OCI-LY1 (cell line): ENCODE data around the gene EPHA8.

ENCODE experiments used
- H2AFZ ChIP-seq: fragments of 200-600 bp; sonication (generic), shearing (Covaris generic); 2 replicates; pipeline ENCODE4 v1.6.0; 2014; ENCODE audit warnings: antibody characterized with exemption, mild to moderate bottlenecking, low read length
- H3F3A ChIP-seq: fragments of 200-600 bp; sonication (generic), shearing (Covaris generic); 2 replicates; pipeline ENCODE4 v1.6.0; 2014; ENCODE audit warnings: mild to moderate bottlenecking, antibody characterized with exemption, low read length, moderate library complexity; ENCODE audit not compliant: insufficient read depth
- H3K27ac ChIP-seq: fragments of 200-600 bp; sonication (generic); 2 replicates; pipeline ENCODE4 v1.5.1; 2014; ENCODE audit warnings: low read length, mixed run types, mild to moderate bottlenecking, low read depth; ENCODE audit not compliant: poor library complexity, severe bottlenecking
- H3K27me3 ChIP-seq: fragments of 200-600 bp; sonication (generic); 2 replicates; pipeline ENCODE4 v1.6.0; 2014; ENCODE audit warnings: antibody characterized with exemption, mild to moderate bottlenecking, low read length, moderate library complexity; ENCODE audit not compliant: insufficient read depth
- H3K36me3 ChIP-seq: fragments of 200-600 bp; sonication (generic); 2 replicates; pipeline ENCODE4 v1.6.1; 2014; ENCODE audit warnings: mild to moderate bottlenecking, antibody characterized with exemption, low read length, moderate library complexity, mixed read lengths; ENCODE audit not compliant: insufficient read depth
- H3K4me1 ChIP-seq: fragments of 200-600 bp; sonication (generic); 2 replicates; pipeline ENCODE4 v1.5.1; 2014; ENCODE audit warnings: mild to moderate bottlenecking, low read length, moderate library complexity; ENCODE audit not compliant: insufficient read depth, severe bottlenecking
- H3K4me2 ChIP-seq: fragments of 200-600 bp; sonication (generic), shearing (Covaris generic); 2 replicates; pipeline ENCODE4 v1.6.1; 2014; ENCODE audit warnings: low read length
- H3K4me3 ChIP-seq: fragments of 200-600 bp; sonication (generic); 2 replicates; pipeline ENCODE4 v1.5.1; 2014; ENCODE audit warnings: low read length, low read depth, mild to moderate bottlenecking, mixed read lengths; ENCODE audit not compliant: poor library complexity, severe bottlenecking
- H3K79me2 ChIP-seq: fragments of 200-600 bp; shearing (Covaris generic); 2 replicates; pipeline ENCODE4 v1.6.1; 2016; ENCODE audit warnings: mixed run types, low read length, mixed read lengths; ENCODE audit not compliant: insufficient read depth
- H3K9ac ChIP-seq: fragments of 200-600 bp; sonication (generic), shearing (Covaris generic); 2 replicates; pipeline ENCODE4 v1.6.1; 2014; ENCODE audit warnings: mild to moderate bottlenecking, low read length, mixed read lengths
- H3K9me2 ChIP-seq: fragments of 200-600 bp; sonication (generic), shearing (Covaris generic); 2 replicates; pipeline ENCODE4 v1.6.1; 2014; ENCODE audit warnings: low read depth, mild to moderate bottlenecking, low read length, mixed read lengths
- H3K9me3 ChIP-seq: fragments of 200-600 bp; shearing (Covaris generic); 2 replicates; pipeline ENCODE4 v1.6.1; 2014; ENCODE audit warnings: low read length, mixed read lengths
- H4K20me1 ChIP-seq: fragments of 200-600 bp; sonication (generic), shearing (Covaris generic); 2 replicates; pipeline ENCODE4 v1.6.0; 2016; ENCODE audit warnings: mild to moderate bottlenecking, low read length; ENCODE audit not compliant: insufficient read depth
- EZH2 ChIP-seq: fragments of 200-600 bp; sonication (generic), shearing (Covaris generic); IDR thresholded peaks from 2 replicates; pipeline ENCODE4 v1.8.0; 2017; ENCODE audit warnings: borderline replicate concordance, mixed run types, mild to moderate bottlenecking, antibody characterized with exemption, low read length, moderate library complexity, mixed read lengths
- TF ChIP-seq, protein P1 (sequence below): fragments of 200-600 bp; sonication (generic), shearing (Covaris generic); IDR thresholded peaks from 2 replicates; pipeline ENCODE4 v1.5.1; 2017; ENCODE audit warnings: mild to moderate bottlenecking, antibody characterized with exemption, low read length, moderate library complexity, mixed read lengths

The EPHA8 gene

DNA sequence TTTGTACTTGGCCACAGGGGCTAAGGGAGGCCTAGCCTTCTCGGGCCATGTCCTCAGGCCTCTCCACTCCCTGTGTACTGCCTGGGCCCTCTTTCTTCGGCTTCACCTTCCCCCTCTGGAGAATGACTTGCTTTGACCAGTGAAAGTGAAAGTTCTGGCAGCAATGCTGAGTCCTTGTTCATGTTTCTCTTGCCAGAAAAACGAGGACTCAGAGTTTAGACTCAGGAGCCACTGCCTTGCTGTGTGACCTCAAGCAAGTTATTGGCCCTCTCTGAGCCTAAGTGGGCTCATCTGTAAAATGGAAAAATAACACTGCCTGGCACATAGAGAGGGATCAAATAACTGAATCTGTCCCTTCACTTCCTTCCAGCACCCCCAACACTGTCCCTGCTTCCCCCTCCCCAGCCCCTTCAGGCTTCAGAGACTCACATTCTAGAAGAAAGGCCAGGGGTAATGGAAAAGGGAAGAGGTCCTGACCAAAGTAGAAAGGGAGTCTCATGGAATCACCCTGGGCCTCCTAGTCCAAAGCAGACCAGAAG, 74.7 kb downstream of the EPHA8 start:
- no peak overlapping the region for H2AFZ ChIP-seq
- no peaks in the 10 kb centered on the region for H3K27me3 ChIP-seq
- TF ChIP-seq, protein P1, sequence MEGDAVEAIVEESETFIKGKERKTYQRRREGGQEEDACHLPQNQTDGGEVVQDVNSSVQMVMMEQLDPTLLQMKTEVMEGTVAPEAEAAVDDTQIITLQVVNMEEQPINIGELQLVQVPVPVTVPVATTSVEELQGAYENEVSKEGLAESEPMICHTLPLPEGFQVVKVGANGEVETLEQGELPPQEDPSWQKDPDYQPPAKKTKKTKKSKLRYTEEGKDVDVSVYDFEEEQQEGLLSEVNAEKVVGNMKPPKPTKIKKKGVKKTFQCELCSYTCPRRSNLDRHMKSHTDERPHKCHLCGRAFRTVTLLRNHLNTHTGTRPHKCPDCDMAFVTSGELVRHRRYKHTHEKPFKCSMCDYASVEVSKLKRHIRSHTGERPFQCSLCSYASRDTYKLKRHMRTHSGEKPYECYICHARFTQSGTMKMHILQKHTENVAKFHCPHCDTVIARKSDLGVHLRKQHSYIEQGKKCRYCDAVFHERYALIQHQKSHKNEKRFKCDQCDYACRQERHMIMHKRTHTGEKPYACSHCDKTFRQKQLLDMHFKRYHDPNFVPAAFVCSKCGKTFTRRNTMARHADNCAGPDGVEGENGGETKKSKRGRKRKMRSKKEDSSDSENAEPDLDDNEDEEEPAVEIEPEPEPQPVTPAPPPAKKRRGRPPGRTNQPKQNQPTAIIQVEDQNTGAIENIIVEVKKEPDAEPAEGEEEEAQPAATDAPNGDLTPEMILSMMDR, result no peak
- TF ChIP-seq EZH2, result no peak
- H3K9me3 ChIP-seq, result no peaks in the 10 kb centered on the region
- no peaks in the 10 kb centered on the region for H3K4me1 ChIP-seq
- no peaks in the 10 kb centered on the region for H3K36me3 ChIP-seq
- no peaks in the 10 kb centered on the region for H3K79me2 ChIP-seq
- H3K9me2 ChIP-seq, result no peaks in the 10 kb centered on the region
- no peaks in the 10 kb centered on the region for H3F3A ChIP-seq
- H4K20me1 ChIP-seq, result no peaks in the 10 kb centered on the region
- H3K27ac ChIP-seq, result no peak overlapping the region
- H3K4me2 ChIP-seq, result no peak overlapping the region
- H3K9ac ChIP-seq, result no peak overlapping the region
- H3K4me3 ChIP-seq, result no peak overlapping the region

DNA sequence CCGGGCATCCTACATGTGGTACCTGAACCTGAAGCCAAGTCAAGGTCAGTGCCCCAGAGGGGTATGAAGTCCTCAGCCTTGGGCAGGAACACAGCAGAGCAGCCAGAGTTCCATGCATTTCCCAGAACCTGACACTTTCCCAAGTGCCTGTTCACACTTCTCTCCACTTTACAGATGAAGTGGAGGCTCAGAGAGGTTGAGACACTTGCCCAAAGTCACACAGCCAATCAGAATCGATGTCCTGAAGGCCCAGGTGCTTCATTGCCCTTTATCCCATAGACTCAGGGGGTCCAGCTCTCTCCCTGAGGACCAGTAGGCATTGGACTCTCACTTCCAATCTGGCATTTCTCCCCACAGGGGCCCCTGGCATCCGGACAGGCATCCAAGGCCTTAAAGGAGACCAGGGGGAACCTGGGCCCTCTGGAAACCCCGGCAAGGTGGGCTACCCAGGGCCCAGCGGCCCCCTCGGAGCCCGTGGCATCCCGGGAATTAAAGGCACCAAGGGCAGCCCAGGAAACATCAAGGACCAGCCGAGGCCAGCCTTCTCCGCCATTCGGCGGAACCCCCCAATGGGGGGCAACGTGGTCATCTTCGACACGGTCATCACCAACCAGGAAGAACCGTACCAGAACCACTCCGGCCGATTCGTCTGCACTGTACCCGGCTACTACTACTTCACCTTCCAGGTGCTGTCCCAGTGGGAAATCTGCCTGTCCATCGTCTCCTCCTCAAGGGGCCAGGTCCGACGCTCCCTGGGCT, 75.4 kb downstream of the EPHA8 start:
- Histone ChIP-seq H3K79me2 (no peaks in the 10 kb centered on the region), H3K4me1 (no peaks in the 10 kb centered on the region), H3K27me3 (no peaks in the 10 kb centered on the region), H3K36me3 (no peaks in the 10 kb centered on the region), H3K9me2 (no peaks in the 10 kb centered on the region), H2AFZ (no peak overlapping the region), H4K20me1 (no peaks in the 10 kb centered on the region), H3K27ac (no peak overlapping the region), H3F3A (no peaks in the 10 kb centered on the region), H3K9ac (no peak overlapping the region), H3K4me3 (no peak overlapping the region), H3K9me3 (no peaks in the 10 kb centered on the region), H3K4me2 (no peak overlapping the region)
- TF ChIP-seq, protein P1, result no peak
- TF ChIP-seq EZH2, result no peak

DNA sequence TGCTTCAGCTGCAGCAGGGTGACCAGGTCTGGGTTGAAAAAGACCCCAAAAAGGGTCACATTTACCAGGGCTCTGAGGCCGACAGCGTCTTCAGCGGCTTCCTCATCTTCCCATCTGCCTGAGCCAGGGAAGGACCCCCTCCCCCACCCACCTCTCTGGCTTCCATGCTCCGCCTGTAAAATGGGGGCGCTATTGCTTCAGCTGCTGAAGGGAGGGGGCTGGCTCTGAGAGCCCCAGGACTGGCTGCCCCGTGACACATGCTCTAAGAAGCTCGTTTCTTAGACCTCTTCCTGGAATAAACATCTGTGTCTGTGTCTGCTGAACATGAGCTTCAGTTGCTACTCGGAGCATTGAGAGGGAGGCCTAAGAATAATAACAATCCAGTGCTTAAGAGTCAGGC, 76.0 kb downstream of the EPHA8 start:
- no peaks in the 10 kb centered on the region for H3K9me2 ChIP-seq
- H4K20me1 ChIP-seq, result no peaks in the 10 kb centered on the region
- no peaks in the 10 kb centered on the region for H3F3A ChIP-seq
- H3K27ac ChIP-seq, result no peak overlapping the region
- H3K4me1 ChIP-seq, result no peaks in the 10 kb centered on the region
- H3K79me2 ChIP-seq, result no peaks in the 10 kb centered on the region
- H3K27me3 ChIP-seq, result no peaks in the 10 kb centered on the region
- H3K36me3 ChIP-seq, result no peaks in the 10 kb centered on the region
- no peak overlapping the region for H3K9ac ChIP-seq
- TF ChIP-seq, protein P1, result no peak
- TF ChIP-seq EZH2, result no peak
- no peak overlapping the region for H2AFZ ChIP-seq
- H3K4me3 ChIP-seq, result no peak overlapping the region
- no peak overlapping the region for H3K4me2 ChIP-seq
- H3K9me3 ChIP-seq, result no peaks in the 10 kb centered on the region
